CD4-positive, alpha-beta T cell treated with Interleukin-6 for 4 hours (primary cell): ENCODE results near the gene OTOF.

ENCODE experiments used
- DNase-seq: peaks from one replicate; pipeline ENCODE4 v3.0.0-alpha.2; 2020; ENCODE audit warnings: mixed read lengths

OTOF gene

GRCh38 chr2:26444236-26444635 lies 33.7 kb downstream of the OTOF start:
- DNase-seq, result no peak

DNA sequence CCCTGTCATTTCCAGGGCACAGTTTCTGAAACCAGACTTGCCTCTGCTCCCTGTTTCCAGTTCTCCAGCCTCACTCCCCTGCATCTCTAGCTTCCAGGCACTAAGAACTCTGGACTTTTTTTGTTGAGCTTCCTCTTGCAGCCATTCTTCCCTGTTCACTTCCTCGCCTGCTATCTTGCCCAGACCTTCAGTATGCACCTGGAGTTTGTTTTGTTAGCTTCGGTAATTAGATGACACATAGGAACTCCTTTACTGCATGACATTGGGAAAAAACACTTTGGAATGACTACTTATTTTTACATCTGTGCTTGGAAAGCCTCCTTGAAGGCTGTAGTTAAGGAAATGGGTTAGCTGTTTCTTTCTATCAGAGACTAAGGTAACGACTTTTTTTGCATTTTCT lies 35.2 kb downstream of the OTOF start:
- DNase-seq, result no peak

GRCh38 chr2:26442301-26442700 lies 35.6 kb downstream of the OTOF start:
- no peak for DNase-seq

- no peak for DNase-seq
These were observed 39.0 kb downstream of the OTOF start for GRCh38 chr2:26438926-26439325.

DNA sequence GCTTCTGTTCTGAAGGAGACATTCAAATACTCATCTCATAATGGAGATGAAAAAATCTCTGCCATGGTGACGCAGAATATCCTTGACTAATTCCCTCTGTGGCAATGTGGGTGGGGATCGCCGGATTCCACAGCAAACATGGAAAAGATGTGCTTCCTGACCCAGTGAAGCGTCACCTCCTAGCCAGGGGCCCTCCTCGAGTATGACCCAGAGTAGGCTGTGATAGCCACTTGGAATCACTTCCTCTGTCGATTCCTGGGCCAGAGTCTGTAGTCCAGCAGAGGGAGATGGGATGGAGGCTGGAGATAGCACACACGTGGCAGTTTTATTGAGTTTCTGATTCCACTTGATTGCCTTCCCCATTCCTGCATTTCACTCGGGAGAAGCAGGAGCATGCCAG lies 39.4 kb downstream of the OTOF start:
- no peak for DNase-seq

GRCh38 chr2:26435106-26435505 lies 42.8 kb downstream of the OTOF start:
- no peak for DNase-seq

DNA sequence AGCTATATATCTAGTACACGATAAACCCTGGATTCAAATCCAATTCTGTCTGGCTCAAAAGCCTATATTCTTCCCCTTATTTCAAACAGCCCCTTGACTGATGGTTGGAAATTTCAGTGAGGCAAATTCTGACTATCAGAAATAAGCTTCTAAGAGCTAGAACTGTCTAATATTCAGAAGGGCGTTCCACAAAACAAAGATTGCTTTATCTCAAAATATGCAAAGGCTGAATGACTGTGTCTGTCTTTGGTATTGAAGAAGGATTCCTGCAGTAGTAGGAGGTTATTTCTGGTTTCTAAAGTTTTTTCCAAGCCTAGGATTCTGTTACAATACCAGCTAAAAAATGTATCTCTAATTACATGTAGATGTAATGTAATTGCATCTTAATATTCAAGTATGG lies 45.1 kb downstream of the OTOF start:
- DNase-seq, result no peak

- DNase-seq, result no peak
These were observed 45.6 kb downstream of the OTOF start for GRCh38 chr2:26432363-26432762.

- DNase-seq, result no peak
These were observed 47.1 kb downstream of the OTOF start for GRCh38 chr2:26430826-26431225.

GRCh38 chr2:26429779-26430578 lies 47.9 kb downstream of the OTOF start:
- no peak for DNase-seq

DNA sequence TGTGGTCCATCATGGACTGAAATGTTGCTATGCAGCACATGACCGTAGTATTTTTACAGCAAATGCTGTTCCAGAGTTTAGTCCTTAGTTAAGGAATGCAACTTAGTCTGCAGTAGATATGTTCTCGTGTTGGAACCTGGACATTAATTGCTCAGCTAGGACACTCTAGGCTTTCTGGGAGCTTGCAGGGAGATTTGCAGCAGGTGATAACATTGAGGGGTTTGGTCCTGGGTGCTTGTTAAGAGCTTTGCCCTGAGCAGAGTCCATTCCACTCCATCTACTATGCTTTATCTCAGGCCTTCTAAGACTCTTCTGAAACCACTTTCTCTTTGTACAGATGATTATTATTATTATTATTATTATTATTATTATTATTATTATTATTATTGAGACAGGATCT lies 49.1 kb downstream of the OTOF start:
- no peak for DNase-seq

DNA sequence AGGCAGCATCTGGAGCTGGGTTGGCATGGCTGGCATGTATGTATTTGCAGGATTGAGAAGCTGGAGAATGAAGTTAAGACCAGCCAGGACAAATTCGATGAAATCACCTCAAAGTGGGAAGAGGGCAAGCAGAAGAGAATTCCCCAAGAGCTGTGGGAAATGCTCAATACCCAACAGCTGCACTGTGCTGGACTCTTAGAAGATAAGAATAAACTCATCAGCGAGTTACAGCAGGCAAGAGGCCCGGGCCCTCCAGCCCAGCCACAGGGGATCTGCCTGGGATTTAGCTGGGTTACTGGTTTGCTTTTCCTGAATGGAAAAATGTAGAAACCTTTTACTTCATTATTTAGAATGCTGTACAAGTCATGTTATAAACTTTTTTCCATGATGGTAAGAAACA lies 53.7 kb downstream of the OTOF start:
- DNase-seq, result no peak

GRCh38 chr2:26423750-26424149 lies 54.2 kb downstream of the OTOF start:
- no peak for DNase-seq

- no peak for DNase-seq
These were observed 54.8 kb downstream of the OTOF start for GRCh38 chr2:26422947-26423629.

DNA sequence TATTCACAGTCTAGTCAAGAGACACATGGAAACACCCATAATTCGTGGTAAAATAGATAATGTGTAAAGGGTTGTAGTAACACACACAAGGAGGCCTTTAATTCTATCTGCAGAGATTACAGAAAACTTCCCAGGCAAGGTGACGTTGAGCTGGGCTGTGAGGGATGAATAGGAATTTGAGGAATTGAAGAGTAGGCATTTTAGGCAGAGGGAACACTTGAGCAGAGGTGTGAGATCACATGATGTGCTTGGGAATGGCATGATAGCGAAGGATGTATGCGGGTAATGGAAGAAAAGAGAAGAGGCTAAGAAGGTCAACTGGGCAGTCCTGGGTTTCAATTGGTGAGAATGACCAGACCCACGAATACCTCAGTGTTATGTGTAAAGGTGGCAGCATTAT lies 56.0 kb downstream of the OTOF start:
- no peak for DNase-seq

DNA sequence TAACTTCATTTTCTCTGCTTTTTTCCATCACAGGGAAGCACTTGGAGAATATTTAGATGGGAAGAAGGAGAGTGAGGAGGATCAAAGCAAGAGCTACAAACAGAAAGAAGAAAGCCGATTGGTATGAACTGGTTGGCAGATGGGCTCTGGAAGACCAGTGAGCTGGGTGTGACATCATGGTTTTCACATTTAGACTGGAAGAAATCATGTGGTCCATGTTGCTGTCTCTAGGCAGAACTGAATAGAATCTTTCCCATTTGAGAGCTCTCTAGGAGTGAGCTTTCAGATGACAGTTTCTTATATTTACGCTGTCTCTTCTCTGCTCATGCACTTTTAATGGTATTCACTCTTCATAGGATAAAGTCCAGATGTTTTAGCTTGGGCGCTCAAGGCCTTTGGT lies 63.6 kb downstream of the OTOF start:
- no peak for DNase-seq

DNA sequence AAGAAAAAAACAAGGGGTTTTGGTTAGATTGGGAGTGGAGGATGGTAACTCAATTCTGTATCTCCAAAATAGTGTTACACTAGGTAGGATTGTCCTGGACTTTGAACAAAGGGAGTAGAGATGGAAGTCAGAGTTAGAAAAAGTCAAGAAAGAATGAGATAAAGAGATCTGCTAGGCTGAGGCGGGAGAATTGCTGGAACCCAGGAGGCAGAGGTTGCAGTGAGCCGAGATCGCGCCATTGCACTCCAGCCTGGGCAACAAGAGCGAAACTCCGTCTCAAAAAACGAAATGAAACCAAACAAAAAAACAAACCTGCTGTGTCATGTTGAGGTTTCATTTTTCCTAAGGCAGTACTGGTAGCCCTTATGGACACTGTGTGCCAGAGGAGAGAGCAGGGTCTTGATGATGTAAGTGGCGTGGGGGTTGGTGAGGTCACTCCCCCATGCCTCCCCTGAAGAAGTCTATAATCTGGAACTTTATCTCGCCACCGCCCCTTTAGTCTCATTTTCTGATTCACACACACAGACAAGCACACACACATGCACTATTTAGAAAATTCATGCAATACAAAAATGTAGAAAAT lies 65.7 kb downstream of the OTOF start:
- DNase-seq, result no peak

- no peak for DNase-seq
These were observed 66.5 kb downstream of the OTOF start for GRCh38 chr2:26411419-26411818.

GRCh38 chr2:26410764-26411243 lies 67.1 kb downstream of the OTOF start:
- DNase-seq, result no peak

GRCh38 chr2:26409785-26410184 lies 68.1 kb downstream of the OTOF start:
- DNase-seq, result no peak

DNA sequence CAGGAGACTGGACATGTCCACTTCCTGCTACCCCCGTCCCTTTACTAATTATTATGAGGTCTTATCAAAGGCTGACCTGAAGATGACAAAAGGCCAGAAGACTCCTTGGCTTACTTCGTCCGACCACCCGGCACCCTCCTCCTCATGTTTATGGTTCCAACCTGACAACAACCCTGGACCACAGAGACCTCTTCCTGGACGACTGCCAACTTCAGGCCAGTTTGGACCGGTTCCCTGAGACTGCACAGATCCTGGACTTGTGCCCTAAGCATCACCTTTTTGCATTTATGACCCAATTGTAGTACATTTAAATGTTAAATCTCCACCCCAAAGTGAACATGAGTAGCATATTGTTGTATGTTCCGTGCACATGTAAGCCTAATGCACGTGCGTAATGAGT lies 70.4 kb downstream of the OTOF start:
- DNase-seq, result no peak
